Vagina (tissue), 2 donors: ENCODE data around the gene CDK6. TPM values are rescaled to one million over a fixed set of nuclear protein-coding genes. Genes with fewer than 3 reads are reported as not detected.
"Not testable (repeated sequence)": the region's sequence is repeated elsewhere in the genome, so short reads cannot be mapped to it uniquely, and the experiment has no call there.

Source experiments
- DNase-seq, 2 donors: peaks; one replicate each; pipeline ENCODE4 v3.0.0-alpha.2; 2017; ENCODE audit errors: extremely low spot score in 2 of 2
- H3K27ac ChIP-seq: fragments of 200-600 bp; sonication (generic); one replicate; pipeline ENCODE4 v1.5.1; 2019
- H3K27me3 ChIP-seq: fragments of 200-600 bp; sonication (generic); one replicate; pipeline ENCODE4 v1.5.1; 2019
- H3K36me3 ChIP-seq, 2 donors: fragments of 200-600 bp; sonication (generic); one replicate each; pipeline ENCODE4 v1.5.1; 2017 to 2019
- H3K4me1 ChIP-seq: fragments of 200-600 bp; sonication (generic); one replicate; pipeline ENCODE4 v1.5.1; 2019
- H3K4me3 ChIP-seq, 2 donors: fragments of 200-600 bp; sonication (generic); 1 replicate in 1 of 2; 2 replicates in 1 of 2; pipeline ENCODE4 v1.5.1; 2016 to 2019
- H3K9me3 ChIP-seq: fragments of 200-600 bp; sonication (generic); one replicate; pipeline ENCODE4 v1.5.1; 2019
- POLR2A ChIP-seq, 2 donors: fragments of 450-650 bp; IDR thresholded peaks; one replicate each; pipeline ENCODE4 v1.6.1; 2017; ENCODE audit warnings: antibody characterized with exemption in 2 of 2, mild to moderate bottlenecking in 2 of 2, moderate library complexity in 2 of 2
- POLR2AphosphoS5 ChIP-seq, 2 donors: sonication (generic); formaldehyde crosslinking; IDR thresholded peaks; one replicate each; pipeline ENCODE4 v1.9.0; 2017; ENCODE audit warnings: antibody characterized with exemption in 2 of 2, mild to moderate bottlenecking in 2 of 2, low read depth in 1 of 2; ENCODE audit not compliant: insufficient read depth in 1 of 2
- intact Hi-C: fragments of 100-400 bp; cut with DNase I; formaldehyde crosslinking; loops from one replicate; pipeline ENCODE4 v1.15.1; 2023
- total RNA-seq: library from RNA; depleted of rRNA; stranded (reverse); fragments of >200 nt; gene quantifications from one replicate; pipeline ENCODE4 v1.2.3, GENCODE V29; 2016
- TF ChIP-seq, protein P1 (sequence below), 3 experiments: fragments of 450-650 bp in 2 of 3; fragments of 200-600 bp in 1 of 3; sonication (generic) in 1 of 3; IDR thresholded peaks; one replicate each; pipeline ENCODE4 v1.5.1; 2017 to 2019; ENCODE audit warnings: antibody characterized with exemption in 3 of 3, mild to moderate bottlenecking in 2 of 3, moderate library complexity in 2 of 3

Gene CDK6
- total RNA-seq, 1 donor from 2014 or later, result 20.6 TPM

DNA sequence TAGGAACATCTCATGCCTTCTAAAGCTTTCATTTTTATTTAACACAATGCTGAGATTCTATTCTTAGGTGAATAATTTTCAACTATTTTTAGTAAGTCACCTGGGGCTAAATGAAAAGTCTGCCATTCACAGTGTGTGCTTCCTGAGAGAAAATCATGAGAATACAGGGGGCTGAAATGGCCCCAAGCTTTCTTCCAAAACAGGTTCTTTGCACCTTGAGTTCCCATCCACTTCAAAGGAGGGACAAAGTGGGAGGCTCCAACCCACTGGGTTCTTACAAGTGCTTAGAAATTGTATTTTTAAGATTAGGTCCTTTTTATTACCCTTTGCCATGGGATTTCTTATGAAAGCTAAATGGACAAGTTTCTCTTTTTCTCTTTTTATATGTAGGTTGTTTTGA, 224.6 kb downstream of the CDK6 start:
- H3K4me1 ChIP-seq, result no peaks in the 10 kb centered on the region
- intact Hi-C loops, result no loop called here
- no peak for DNase-seq

DNA sequence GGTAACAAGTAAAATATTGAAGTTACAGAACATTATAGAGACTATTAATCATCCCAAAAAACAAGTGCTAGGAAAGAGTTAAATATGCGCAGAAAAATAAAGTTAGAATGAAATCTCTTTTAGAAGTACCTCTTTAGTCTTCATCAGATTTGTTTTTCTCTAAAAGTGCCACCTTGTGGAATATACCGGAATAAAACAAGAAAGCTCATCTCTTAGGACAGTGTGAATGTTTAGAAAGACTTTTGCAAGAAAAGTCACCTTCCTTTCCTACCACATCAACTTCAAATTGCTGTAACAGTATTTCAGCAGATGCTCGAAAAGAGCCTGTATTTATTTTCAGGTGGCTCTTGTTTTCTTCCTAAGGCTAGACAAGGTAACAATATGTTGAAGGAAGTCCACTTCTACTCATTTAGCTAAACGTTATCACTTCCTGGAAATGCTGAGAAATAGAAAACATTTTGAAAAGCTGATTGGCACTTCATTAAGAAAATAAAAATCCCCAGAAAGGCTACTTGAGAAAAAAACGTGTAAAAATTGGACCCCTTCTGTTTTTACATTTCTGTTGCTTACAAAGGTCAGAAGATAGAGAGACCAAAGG, 226.4 kb downstream of the CDK6 start:
- no peaks in the 10 kb centered on the region for H3K36me3 ChIP-seq
- H3K9me3 ChIP-seq, result no peaks in the 10 kb centered on the region
- H3K4me3 ChIP-seq, result no peak overlapping the region
- H3K4me1 ChIP-seq, result no peaks in the 10 kb centered on the region
- DNase-seq, result no peak
- H3K27me3 ChIP-seq, result no peaks in the 10 kb centered on the region
- intact Hi-C loops, result no loop called here
- TF ChIP-seq POLR2AphosphoS5 (IDR thresholded peaks at IDR 0.05; ENCODE audit: insufficient read depth in 1 of 2, low read depth in 1 of 2) (no peak), POLR2A (IDR thresholded peaks at IDR 0.05) (no peak)
- TF ChIP-seq, protein P1, sequence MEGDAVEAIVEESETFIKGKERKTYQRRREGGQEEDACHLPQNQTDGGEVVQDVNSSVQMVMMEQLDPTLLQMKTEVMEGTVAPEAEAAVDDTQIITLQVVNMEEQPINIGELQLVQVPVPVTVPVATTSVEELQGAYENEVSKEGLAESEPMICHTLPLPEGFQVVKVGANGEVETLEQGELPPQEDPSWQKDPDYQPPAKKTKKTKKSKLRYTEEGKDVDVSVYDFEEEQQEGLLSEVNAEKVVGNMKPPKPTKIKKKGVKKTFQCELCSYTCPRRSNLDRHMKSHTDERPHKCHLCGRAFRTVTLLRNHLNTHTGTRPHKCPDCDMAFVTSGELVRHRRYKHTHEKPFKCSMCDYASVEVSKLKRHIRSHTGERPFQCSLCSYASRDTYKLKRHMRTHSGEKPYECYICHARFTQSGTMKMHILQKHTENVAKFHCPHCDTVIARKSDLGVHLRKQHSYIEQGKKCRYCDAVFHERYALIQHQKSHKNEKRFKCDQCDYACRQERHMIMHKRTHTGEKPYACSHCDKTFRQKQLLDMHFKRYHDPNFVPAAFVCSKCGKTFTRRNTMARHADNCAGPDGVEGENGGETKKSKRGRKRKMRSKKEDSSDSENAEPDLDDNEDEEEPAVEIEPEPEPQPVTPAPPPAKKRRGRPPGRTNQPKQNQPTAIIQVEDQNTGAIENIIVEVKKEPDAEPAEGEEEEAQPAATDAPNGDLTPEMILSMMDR (IDR thresholded peaks at IDR 0.05), result no peak
- no peak overlapping the region for H3K27ac ChIP-seq

More for the DNA sequence above, 224.6 kb downstream of the CDK6 start:
- TF ChIP-seq POLR2AphosphoS5 (IDR thresholded peaks at IDR 0.05; ENCODE audit: insufficient read depth in 1 of 2, low read depth in 1 of 2) (no peak), POLR2A (IDR thresholded peaks at IDR 0.05) (no peak)
- TF ChIP-seq, protein P1 (IDR thresholded peaks at IDR 0.05), result no peak
- Histone ChIP-seq H3K27ac (no peak overlapping the region), H3K9me3 (no peaks in the 10 kb centered on the region), H3K4me3 (no peak overlapping the region), H3K36me3 (peaks cover 0 to 6% of the 10 kb centered on the region in 2 donors), H3K27me3 (no peaks in the 10 kb centered on the region)

DNA sequence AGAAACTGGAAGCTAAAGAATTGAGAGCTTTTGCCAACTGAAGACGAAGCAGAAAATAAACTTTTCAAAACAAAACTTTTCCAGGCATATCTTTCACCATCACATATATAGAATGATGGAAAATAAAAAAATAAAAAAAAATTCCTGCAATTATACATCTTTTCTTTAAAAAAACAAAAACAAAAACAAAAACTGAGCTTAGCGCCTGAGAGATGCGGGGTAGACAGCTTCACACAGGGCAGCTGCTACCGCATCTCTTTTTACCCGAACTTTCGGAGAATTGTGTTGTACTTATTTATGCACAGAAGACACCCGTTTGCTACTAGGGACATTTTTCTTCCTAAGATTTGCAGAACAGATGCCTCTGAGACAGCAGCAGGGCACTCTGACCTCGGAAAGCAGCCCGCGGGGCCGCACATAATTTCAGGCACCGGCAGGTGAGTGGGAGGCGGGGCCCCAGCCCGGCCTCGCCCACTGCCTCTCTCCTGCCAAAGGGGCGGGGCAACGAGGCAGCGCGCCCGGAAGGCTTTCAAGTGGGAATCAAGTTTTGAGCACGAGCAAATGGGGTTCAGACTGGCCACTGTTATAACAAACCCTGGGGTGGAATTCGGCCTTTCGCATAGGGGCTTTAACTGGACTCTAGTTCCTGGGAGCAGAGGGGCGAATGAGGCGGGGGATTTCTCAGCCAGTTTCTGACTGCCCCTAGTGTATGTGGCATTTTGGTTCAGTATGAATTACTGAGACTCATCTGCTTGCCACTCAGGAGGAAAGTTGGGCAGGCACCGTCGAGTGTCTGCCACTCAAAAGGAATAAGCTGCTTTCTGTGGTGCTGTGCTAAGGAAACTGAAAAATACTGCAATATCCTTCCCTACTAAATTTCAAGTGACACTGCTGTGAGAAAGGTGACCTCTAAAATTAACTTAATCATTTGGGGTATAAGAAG, 227.7 kb downstream of the CDK6 start:
- Histone ChIP-seq H3K9me3 (no peaks in the 10 kb centered on the region), H3K4me3 (no peak overlapping the region), H3K27ac (no peak overlapping the region), H3K4me1 (no peaks in the 10 kb centered on the region), H3K27me3 (no peaks in the 10 kb centered on the region), H3K36me3 (no peaks in the 10 kb centered on the region)
- TF ChIP-seq, protein P1 (IDR thresholded peaks at IDR 0.05), result no peak
- no peak for TF ChIP-seq POLR2A (IDR thresholded peaks at IDR 0.05)
- peak in 1 of 2 donors; percentile 12 for TF ChIP-seq POLR2AphosphoS5 (IDR thresholded peaks at IDR 0.05; ENCODE audit: insufficient read depth in 1 of 2, low read depth in 1 of 2)
- intact Hi-C loops, result no loop called here
- no peak for DNase-seq

DNA sequence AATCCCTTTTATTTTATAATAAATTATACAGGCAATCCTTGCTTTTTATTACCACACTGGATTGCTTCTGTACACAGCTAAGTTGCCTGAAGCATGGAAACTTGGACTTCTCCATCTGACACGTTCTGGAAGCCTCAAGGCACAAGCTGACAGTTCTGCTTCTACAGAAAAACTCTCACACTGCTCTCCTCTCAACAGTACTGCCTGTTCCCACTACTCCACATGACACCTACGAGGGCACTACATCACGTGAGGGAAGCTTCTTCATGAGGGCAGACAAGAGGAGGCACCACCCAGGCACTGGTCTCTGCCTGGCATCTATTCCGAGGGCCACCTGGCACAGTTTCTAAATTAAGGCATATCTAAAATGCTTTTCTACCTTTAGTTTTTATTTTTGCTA, 229.4 kb downstream of the CDK6 start:
- no peaks in the 10 kb centered on the region for H3K9me3 ChIP-seq
- H3K27ac ChIP-seq, result no peak overlapping the region
- H3K36me3 ChIP-seq, result no peaks in the 10 kb centered on the region
- no peaks in the 10 kb centered on the region for H3K27me3 ChIP-seq
- H3K4me1 ChIP-seq, result no peaks in the 10 kb centered on the region
- TF ChIP-seq POLR2A (IDR thresholded peaks at IDR 0.05) (no peak), POLR2AphosphoS5 (IDR thresholded peaks at IDR 0.05; ENCODE audit: insufficient read depth in 1 of 2, low read depth in 1 of 2) (no peak)
- TF ChIP-seq, protein P1 (IDR thresholded peaks at IDR 0.05), result no peak
- H3K4me3 ChIP-seq, result no peak overlapping the region
- no peak for DNase-seq
- intact Hi-C loops, result no loop called here

DNA sequence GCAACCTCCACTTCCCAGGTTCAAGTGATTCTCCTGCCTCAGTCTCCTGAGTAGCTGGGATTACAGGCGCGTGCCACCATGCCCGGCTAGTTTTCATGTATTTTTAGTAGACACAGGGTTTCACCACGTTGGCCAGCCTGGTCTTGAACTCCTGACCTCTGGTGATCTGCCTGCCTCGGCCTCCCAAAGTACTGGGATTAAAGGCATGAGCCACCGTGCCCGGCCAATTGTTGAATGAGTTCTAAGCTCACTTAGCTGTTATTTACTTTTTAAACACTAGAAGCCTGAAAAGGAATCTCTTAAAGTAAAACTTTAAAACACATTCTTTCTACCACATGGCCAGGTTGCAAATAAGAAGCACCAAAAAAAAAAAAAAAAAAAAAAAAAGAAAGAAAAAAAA, 231.9 kb downstream of the CDK6 start:
- H3K27ac ChIP-seq, DNase-seq, H3K4me3 ChIP-seq, intact Hi-C loops, H3K27me3 ChIP-seq, H3K4me1 ChIP-seq, H3K9me3 ChIP-seq, H3K36me3 ChIP-seq: not testable (repeated sequence)
